Measurements from ENCODE around the gene PRDM16. TPM values are rescaled to one million over a fixed set of nuclear protein-coding genes. Genes with fewer than 3 reads are reported as not detected.

PRDM16 gene
- total and polyA plus RNA-seq, 2 of the 13 experiments (the other 11 are each of a cell fraction or from before 2014, with no cell fraction given) = 0.15 to 0.81 TPM

DNA sequence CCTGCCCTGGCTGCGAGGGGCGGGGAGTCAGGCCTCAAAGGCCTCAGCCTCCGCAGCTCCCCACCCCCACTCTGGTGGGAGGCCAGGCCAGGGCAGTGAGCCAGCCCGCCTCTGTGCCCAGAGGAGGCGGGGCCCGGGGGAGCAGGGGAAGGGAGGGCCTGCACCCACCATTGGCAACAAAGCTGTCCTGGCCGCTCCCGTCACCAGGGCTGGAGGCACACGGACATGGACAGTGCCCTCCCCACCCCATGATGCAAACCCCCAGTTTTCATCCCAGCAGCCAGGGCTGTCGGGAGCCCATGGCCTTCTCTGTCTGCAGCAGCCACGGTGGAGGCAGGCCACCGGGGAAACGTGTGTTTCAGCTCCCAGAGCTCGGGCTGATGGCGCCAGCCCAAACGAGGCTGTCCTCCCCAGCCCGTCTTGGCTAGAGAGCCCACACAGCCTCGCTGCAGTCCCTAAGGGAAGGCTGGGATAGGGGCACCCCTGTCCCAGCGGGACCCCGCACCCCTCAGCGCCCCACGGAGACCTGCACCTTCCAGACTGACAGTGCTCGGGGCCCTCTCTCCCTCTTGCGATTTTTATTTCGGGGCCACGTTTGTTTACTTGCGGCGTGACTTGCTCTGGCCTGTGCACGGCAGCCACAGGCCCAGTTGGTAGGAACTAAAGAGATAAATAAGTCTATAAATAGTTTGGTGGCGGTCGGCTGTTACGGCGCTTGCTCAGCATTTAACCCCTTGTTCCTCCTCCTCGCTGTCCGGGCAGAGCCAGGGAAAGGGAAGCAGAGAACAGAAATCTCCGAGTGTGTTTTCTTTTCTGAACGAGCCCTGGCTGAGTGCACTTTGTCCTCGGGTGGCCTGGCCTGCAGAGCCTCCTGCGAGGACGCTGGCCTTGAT is 101.8 kb downstream of the PRDM16 start (continued):
- TF ChIP-seq UBTF (CRISPR knock-in tag; IDR thresholded peaks at IDR 0.05) = peak; percentile 65
- TF ChIP-seq, protein P1, sequence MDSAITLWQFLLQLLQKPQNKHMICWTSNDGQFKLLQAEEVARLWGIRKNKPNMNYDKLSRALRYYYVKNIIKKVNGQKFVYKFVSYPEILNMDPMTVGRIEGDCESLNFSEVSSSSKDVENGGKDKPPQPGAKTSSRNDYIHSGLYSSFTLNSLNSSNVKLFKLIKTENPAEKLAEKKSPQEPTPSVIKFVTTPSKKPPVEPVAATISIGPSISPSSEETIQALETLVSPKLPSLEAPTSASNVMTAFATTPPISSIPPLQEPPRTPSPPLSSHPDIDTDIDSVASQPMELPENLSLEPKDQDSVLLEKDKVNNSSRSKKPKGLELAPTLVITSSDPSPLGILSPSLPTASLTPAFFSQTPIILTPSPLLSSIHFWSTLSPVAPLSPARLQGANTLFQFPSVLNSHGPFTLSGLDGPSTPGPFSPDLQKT (CRISPR knock-in tag; IDR thresholded peaks at IDR 0.05; ENCODE audit: borderline replicate concordance) = no peak
- no peak for TF ChIP-seq RFX1 (IDR thresholded peaks at IDR 0.05)
- peak; percentile 80 for TF ChIP-seq ZNF121 (CRISPR knock-in tag; IDR thresholded peaks at IDR 0.05)
- no peak for TF ChIP-seq ZNF326 (CRISPR knock-in tag; IDR thresholded peaks at IDR 0.05; ENCODE audit: borderline replicate concordance)
- peak in 1 of 2 experiments; percentile 64; a peak in 2 of 4 replicates for TF ChIP-seq POLR2A (IDR thresholded peaks at IDR 0.05; ENCODE audit: insufficient read depth in 1 of 2, low read depth in 2 of 2, low read length in 2 of 2)
- TF ChIP-seq ZNF547 (CRISPR knock-in tag; IDR thresholded peaks at IDR 0.05) = no peak
- TF ChIP-seq RXRB (CRISPR knock-in tag; IDR thresholded peaks at IDR 0.05; ENCODE audit: borderline replicate concordance) = peak; percentile 11; the same call in 1 of the 2 replicates
- no peak for TF ChIP-seq SUZ12 (IDR thresholded peaks at IDR 0.05; ENCODE audit: low read depth, low read length)
- no peak for TF ChIP-seq KMT2B (CRISPR knock-in tag; IDR thresholded peaks at IDR 0.05)
- TF ChIP-seq ZNF749 (CRISPR knock-in tag; IDR thresholded peaks at IDR 0.05; ENCODE audit: borderline replicate concordance) = no peak
- TF ChIP-seq RARA (CRISPR knock-in tag; IDR thresholded peaks at IDR 0.05) = no peak
- no peak for TF ChIP-seq SSRP1 (CRISPR knock-in tag; IDR thresholded peaks at IDR 0.05)
- TF ChIP-seq ZBTB38 (CRISPR knock-in tag; IDR thresholded peaks at IDR 0.05) = no peak; the same call in 1 of the 2 replicates
- TF ChIP-seq TEAD3 (CRISPR knock-in tag; optimal IDR thresholded peaks at IDR 0.05; ENCODE audit: borderline replicate concordance) = peak; percentile 41
- TF ChIP-seq ZNF251 (CRISPR knock-in tag; IDR thresholded peaks at IDR 0.05) = no peak
- TF ChIP-seq ZNF737 (CRISPR knock-in tag; IDR thresholded peaks at IDR 0.05; ENCODE audit: borderline replicate concordance) = no peak
- no peak for TF ChIP-seq MLLT10 (CRISPR knock-in tag; IDR thresholded peaks at IDR 0.05)
- no peak for TF ChIP-seq NCOA2 (CRISPR knock-in tag; IDR thresholded peaks at IDR 0.05)
- TF ChIP-seq YEATS2 (CRISPR knock-in tag; IDR thresholded peaks at IDR 0.05; ENCODE audit: borderline replicate concordance) = no peak
- no peak for TF ChIP-seq ZNF382 (CRISPR knock-in tag; IDR thresholded peaks at IDR 0.05; ENCODE audit: borderline replicate concordance)
- TF ChIP-seq, protein P2, sequence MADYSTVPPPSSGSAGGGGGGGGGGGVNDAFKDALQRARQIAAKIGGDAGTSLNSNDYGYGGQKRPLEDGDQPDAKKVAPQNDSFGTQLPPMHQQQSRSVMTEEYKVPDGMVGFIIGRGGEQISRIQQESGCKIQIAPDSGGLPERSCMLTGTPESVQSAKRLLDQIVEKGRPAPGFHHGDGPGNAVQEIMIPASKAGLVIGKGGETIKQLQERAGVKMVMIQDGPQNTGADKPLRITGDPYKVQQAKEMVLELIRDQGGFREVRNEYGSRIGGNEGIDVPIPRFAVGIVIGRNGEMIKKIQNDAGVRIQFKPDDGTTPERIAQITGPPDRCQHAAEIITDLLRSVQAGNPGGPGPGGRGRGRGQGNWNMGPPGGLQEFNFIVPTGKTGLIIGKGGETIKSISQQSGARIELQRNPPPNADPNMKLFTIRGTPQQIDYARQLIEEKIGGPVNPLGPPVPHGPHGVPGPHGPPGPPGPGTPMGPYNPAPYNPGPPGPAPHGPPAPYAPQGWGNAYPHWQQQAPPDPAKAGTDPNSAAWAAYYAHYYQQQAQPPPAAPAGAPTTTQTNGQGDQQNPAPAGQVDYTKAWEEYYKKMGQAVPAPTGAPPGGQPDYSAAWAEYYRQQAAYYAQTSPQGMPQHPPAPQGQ (CRISPR knock-in tag; IDR thresholded peaks at IDR 0.05; ENCODE audit: borderline replicate concordance) = no peak
- peak; percentile 50; the same call in 1 of the 2 replicates for TF ChIP-seq ZMYM3 (CRISPR knock-in tag; IDR thresholded peaks at IDR 0.05)
- no peak for TF ChIP-seq SMARCE1 (IDR thresholded peaks at IDR 0.05; ENCODE audit: borderline replicate concordance)
- TF ChIP-seq, protein P3, sequence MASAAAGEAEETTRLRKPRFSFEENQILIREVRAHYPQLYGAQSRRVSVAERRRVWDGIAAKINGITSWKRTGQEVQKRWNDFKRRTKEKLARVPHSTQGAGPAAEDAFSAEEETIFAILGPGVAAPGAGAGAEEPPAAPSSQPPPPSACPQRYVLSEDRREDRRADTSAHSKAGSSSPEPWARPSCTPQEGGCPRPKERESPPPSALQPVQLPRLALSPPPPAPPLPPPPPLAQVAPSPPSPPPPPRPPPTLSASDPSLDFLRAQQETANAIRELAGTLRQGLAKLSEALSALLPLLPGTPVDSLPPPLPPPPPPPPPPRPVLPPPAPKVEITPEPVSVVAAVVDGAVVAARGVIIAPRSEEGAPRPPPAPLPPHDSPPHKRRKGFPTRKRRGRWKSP (CRISPR knock-in tag; IDR thresholded peaks at IDR 0.05) = no peak
- no peak for TF ChIP-seq ZNF792 (CRISPR knock-in tag; IDR thresholded peaks at IDR 0.05)
